Naive B cell (primary cell): ENCODE data around the gene IFT57. TPM values are rescaled to one million over a fixed set of nuclear protein-coding genes. Genes with fewer than 3 reads are reported as not detected.

Source experiments
- polyA plus RNA-seq, 6 donors: library from polyadenylated mRNA; unstranded; fragments of 300-500 nt; fragmentation: Illumina TruSeq; gene quantifications; one replicate each; pipeline ENCODE4 v1.2.3, GENCODE V29; 2021; ENCODE audit warnings: low read depth in 6 of 6

The IFT57 gene
- polyA plus RNA-seq, 6 donors from 2014 or later, result 160 to 239 (median 203) TPM

Other genes with a start within 250 kb of the IFT57 start
- 100 to 1,000 TPM; 219 to 439 (median 284) TPM for gene CD47, start 131.4 kb downstream of the IFT57 start, polyA plus RNA-seq
- under 1 TPM in 1 of 6 donors, not detected in 5; 0.26 TPM for gene HHLA2, start 74.1 kb upstream of the IFT57 start, polyA plus RNA-seq